HG03469 (cell line): ENCODE data around the gene CWC27.
"Not testable (repeated sequence)": the region's sequence is repeated elsewhere in the genome, so short reads cannot be mapped to it uniquely, and the experiment has no call there.

ENCODE experiments used
- ATAC-seq: cut with Tn5 transposase; IDR thresholded peaks from one replicate; pipeline ENCODE4 v1.9.1; 2021; ENCODE audit warnings: mild to moderate bottlenecking, moderate library complexity, moderate number of reproducible peaks; ENCODE audit not compliant: unreplicated experiment

Gene CWC27

DNA sequence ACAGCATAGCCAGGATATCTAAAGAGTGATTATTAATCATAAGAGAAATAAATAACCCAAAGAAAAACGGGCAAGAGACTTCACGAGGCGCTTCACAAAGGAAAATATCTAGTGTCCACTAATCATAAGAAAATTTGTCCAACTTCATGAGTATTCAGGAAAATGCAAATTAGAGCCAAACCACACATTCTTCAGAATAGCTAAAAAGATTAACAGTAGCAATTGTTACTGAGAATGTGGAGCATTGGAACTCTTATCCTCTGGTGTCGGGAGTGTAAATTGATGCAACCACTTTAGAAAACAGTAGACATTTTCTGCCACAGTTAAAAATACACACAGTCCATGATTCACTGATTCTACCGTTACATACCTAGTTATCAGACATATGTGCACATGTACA lies 145.7 kb downstream of the CWC27 start:
- ATAC-seq, result no peak

DNA sequence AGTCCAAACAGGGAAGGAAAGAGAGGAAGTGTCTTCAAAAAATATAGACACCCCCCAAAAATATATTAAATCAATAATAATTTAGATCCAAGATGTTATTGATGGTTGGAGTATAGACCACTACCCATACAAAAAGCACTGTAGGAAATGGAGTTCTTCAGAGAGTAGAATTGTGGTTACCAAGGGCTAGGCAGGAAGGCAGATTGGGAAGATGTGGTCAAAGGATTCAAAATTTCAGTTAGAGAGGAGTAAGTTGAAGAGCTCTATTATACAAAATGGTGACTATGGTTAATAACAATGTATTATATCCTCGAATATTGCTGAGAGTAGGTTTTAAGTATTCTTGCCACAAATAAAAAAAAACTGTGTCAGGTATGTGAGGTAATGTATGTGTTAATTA lies 149.4 kb downstream of the CWC27 start:
- no peak for ATAC-seq

DNA sequence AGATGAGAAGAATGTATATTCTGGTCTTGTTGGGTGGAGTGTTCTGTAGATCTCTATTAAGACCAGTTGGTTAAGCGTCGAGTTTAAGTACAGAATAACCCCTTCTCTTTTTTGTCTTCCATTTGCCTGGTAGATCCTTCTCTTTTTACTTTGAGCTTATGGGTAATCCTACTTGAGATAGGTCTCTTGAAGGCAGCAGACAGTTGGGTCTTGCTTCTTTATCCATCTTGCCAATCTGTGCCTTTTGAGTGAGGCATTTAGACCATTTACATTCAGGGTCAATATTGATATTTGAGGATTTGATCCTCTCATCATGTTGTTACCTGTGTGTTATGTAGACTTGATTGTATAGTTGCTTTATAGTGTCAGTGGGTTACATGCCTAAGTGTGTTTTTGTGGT lies 152.7 kb downstream of the CWC27 start:
- ATAC-seq, result no peak

DNA sequence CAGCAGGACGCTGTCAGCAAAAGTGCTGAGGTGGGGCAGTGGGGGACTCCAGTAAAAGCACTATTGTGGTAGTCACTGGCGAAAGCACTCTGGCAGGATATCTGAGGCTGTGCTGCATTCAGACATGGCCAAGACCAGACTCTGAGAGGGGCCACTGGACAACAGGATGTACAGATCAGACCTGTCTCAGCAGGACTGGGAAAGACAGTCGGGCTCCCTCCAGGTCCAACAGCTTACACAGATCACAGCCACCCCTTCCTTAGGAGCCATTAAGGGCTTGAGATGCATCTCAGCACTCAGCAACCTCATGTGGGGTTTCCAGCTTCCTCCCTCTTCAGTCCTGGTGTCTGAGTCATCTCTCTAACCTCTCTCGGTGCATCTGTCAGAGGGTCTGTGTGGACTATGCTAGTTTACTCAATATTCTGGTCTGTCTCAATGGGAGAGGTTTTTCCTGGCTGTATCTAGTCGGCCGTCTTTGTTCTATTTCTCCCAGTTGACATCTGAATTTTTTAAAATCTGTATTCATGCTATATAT lies 154.5 kb downstream of the CWC27 start:
- no peak for ATAC-seq

DNA sequence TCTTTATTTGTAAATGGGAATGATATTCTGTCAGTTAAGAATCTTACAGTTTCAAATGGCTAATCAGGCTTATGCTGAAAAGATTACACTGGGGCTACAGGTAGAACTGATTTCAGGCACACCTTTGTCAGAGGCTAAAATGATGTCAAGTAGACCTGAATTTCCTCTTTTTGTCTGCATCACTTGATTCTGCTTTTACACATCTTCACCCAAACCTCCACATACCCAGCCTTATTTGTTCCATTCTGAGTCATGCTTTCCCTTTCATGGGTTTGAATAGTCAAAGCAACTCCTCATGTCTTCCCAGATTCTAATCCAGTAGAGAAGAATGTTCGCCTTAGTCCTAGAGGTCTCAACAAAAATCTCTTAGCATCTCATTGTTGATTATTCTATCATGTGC lies 156.4 kb downstream of the CWC27 start:
- ATAC-seq, result no peak

- ATAC-seq, result no peak
These were observed 161.1 kb downstream of the CWC27 start for GRCh38 chr5:64929833-64930232.

DNA sequence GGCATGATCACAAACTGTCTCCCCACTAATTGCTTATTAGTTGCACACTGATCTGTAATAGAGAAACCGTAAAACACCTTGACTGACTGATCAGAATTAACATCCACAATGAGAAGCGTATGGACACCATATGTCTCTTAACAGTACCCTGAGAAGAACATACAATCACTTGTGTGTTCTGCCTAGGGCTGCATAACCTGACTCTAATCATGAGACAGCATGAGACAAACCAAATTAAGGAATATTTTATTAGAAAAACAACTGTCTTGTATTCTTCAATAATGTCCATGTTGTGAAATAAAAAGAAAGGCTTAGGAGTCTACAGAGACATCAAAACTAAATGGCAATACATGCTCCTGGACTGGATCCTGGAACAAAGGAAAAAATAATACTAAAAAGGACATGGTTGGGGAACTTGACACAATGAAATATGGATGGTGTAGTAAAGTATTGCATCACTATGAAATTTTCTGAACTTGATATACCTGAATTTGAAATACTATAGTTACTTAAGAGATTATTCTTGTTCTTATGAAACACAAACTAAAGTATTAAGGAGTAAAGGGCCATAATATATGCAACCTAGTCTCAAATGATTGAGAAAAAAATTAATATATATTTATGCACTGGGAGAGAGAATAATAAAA lies 162.1 kb downstream of the CWC27 start:
- no peak for ATAC-seq

- ATAC-seq, result not testable (repeated sequence)
These were observed 170.7 kb downstream of the CWC27 start for GRCh38 chr5:64939422-64939771.

DNA sequence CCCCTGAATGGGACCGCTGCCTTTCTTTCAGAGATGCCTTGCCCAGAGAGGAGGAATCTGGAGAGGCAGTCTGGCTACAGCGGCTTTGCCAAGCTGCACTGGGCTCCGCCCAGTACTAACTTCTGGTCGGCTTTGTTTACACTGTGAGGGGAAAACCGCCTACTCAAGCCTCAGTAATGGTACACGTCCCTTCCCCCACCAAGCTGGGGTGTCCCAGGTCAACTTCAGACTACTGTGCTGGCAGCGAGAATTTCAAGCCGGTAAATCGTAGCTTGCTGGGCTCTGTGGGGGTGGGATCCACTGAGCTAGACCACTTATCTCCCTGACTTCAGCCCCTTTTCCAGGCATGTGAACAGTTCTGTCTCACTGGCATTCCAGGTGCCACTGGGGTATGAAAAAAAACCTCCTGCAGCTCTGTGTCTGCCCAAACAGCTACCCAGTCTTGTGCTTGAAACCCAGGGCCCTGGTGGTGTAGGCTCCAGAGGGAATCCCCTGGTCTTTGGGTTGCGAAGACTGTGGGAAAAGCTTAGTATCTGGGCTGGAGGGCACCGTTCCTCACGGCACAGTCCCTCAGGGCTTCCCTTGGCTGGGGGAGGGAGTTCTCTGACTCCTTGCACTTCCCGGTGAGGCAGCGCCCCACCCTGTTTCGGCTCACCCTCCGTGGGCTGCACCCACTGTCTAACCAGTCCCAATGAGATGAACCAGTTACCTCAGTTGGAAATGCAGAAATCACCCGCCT lies 171.2 kb downstream of the CWC27 start:
- no peak for ATAC-seq

- no peak for ATAC-seq
These were observed 173.7 kb downstream of the CWC27 start for GRCh38 chr5:64942460-64942859.

DNA sequence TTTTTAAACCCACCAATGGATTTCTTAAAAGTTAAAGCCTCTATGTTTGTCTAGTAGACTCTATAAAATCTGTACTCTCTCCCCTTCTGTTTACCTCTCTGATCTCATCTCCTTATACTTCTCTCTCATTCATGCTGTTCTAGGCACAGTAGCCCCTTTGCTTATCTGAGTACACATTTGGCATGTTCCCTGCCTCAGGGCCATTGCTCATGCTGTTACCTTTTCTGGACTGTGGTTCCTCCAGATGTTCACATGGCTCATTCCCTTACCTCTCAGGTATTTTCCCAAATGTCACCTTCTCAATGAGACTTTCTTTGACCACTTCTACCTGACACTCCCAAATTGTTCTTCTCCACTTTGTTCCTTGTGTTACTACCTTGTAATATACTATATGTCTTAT lies 176.1 kb downstream of the CWC27 start:
- ATAC-seq, result no peak

DNA sequence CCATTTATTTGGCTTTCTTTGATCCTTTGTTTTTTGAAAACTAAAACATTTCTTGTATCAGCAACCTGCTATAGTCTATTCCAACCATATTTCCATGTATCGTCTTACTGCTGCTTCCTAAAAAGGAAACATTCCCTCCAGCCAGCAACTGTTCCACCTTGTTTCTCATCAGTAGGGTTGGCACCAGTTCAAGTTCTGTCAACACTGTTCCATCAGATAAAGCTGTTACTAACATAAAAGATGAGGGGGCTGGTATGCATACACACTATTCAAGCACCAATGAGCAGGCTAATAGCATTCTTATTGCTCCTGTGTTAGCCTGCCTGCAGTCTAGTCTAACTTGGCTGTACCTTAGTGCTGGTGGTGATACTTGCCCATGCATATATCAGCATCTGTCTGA lies 178.3 kb downstream of the CWC27 start:
- ATAC-seq, result no peak

GRCh38 chr5:64947801-64948200 lies 179.1 kb downstream of the CWC27 start:
- no peak for ATAC-seq

- ATAC-seq, result no peak
These were observed 180.6 kb downstream of the CWC27 start for GRCh38 chr5:64949331-64949730.

DNA sequence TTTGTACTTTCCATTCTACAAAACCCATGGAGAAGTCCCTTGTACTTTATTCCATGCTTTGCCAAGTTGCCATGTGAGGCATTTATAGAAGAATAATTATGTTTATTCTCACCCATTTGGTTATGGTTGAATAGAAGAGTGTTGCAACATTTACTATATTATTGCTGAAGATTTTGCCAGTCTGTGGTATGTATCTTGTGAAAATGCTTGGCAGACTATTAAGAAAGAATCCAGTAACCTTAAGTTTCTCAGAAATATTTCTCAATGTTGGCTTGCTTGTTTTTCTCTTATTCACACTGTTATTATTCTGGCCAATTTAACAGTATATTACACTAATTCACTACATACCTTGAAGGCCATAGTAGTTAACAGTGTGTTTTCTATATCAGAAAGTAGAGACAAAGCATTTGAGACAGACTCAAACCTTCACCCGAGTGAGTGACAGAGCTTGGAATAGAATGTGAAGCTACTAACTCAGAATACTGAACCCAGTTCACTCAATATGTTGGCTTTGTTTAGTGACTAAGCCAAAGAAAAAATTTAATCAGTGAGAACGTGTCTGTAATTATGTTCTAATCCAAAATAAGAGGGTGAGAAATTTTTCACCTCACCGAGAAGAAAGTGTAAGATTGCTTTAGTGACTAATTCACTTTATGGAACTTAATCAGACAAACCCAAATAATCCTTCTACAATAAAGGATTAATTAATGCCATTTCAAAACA lies 184.4 kb downstream of the CWC27 start:
- ATAC-seq, result no peak

DNA sequence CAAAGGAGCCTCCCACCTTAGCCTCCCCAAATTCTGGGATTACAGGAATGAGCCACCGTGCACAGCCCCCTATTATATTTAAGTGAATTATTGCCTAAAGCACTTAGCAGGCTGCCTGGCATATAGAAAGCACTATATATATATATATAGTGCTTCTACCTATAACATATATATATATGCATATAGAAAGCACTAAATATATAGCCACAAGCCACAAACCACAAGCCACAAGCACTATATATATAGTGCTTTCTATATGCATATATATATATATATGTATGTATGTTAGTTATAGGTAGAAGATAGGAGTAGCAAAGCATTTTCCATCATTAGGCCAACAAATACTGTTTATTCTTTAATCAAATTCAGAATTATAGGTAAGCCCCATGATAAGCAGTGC lies 185.8 kb downstream of the CWC27 start:
- no peak for ATAC-seq

GRCh38 chr5:64958757-64959391 lies 190.1 kb downstream of the CWC27 start:
- no peak for ATAC-seq

DNA sequence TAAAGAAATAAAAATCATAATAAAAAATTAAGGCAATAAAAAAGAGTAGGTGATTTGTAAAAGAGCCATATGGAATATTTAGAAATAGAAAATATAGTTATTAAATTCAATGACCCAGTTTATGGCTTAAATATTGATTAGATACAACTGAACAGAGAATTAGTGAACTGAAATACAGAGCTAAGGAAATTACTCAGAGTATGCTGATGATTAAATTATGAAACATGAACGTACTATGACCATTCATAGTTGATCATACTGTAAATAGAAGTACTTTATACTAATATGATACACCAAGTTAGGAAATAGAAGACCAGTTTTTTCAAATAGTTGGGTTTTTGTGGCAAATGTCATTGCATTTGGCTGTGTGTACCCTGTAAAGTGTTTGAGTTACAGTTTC lies 194.5 kb downstream of the CWC27 start:
- no peak for ATAC-seq

DNA sequence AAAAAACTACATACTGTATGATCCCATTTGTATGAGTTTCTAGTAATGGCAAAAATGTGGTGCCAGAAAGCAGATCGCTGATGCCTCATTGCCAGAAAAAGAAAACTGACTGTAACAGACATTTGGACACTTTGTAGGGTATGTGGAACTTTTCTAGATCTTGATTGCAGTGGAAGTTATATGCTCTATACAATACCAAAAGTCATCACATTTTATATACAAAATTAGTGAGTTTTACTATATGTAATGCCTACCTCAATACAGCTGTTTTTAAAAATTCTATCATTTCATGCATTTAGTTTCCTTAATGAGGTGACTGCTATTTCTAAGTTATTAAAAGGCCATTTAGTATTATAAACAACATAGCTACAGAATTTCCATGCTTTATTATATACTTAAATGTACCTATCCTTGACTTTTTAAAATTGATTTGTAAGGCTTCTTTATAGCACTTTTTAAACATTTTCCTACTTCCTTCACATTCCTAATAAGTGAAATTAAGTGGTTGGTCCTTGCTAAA lies 199.9 kb downstream of the CWC27 start:
- no peak for ATAC-seq

- ATAC-seq, result no peak
These were observed 200.8 kb downstream of the CWC27 start for GRCh38 chr5:64969578-64969977.

DNA sequence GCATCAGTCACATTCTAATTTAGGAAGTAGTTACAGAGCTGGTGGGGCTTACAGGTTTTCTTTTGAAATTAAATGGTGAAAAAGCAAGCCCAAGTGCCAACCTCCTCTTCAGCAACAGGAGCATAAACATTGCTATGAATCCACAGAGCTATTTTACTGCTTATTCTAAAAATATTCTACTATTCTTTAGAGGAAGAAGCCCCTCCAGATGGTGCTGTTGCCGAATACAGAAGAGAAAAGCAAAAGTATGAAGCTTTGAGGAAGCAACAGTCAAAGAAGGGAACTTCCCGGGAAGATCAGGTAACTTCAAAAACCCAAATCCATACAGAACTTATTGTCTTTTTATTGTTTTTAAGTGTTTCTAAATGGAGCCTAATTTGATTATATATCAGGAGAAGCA lies 202.8 kb downstream of the CWC27 start:
- no peak for ATAC-seq
